ENCODE measurements around the gene TAS2R38. TPM values are rescaled to one million over a fixed set of nuclear protein-coding genes. Genes with fewer than 3 reads are reported as not detected.

Gene TAS2R38
- total and polyA plus RNA-seq, 2 experiments from 2014 or later, result 0.24 TPM; not detected in 1

GRCh38 chr7:142000244-142000643, 26.7 kb upstream of the TAS2R38 start:
- H3K9me3 Mint-ChIP-seq, result no peaks in the 10 kb centered on the region
- H4K20me1 ChIP-seq (replicated peaks; ENCODE audit: insufficient read depth), result no peaks in the 10 kb centered on the region
- no peaks in the 10 kb centered on the region for H3K36me3 Mint-ChIP-seq (ENCODE audit: low read depth)
- H3K4me1 Mint-ChIP-seq, result peaks cover 5% of the 10 kb centered on the region; the same call in 2 of the 3 replicates
- peaks cover 5% of the 10 kb centered on the region; the same call in 1 of the 2 replicates for H3K4me1 ChIP-seq (ENCODE audit: insufficient read depth)
- no peaks in the 10 kb centered on the region for H3K27me3 Mint-ChIP-seq (ENCODE audit: insufficient read depth, low read depth, poor library complexity)
- ATAC-seq (no peak), DNase-seq (ENCODE audit: low spot score) (no peak)
- no peak overlapping the region for H3K27ac ChIP-seq (ENCODE audit: low read depth)
- H3F3A ChIP-seq (replicated peaks; ENCODE audit: low read depth), result no peaks in the 10 kb centered on the region
- H3K36me3 ChIP-seq (ENCODE audit: insufficient read depth), result no peaks in the 10 kb centered on the region
- no peaks in the 10 kb centered on the region for H3K27me3 ChIP-seq (ENCODE audit: insufficient read depth)
- no peak overlapping the region for H3K27ac Mint-ChIP-seq
- H3K4me3 ChIP-seq, result no peak overlapping the region
- H3K4me2 ChIP-seq, result no peak overlapping the region
- H3K4me3 Mint-ChIP-seq, result no peak overlapping the region
- TF ChIP-seq, protein P1, sequence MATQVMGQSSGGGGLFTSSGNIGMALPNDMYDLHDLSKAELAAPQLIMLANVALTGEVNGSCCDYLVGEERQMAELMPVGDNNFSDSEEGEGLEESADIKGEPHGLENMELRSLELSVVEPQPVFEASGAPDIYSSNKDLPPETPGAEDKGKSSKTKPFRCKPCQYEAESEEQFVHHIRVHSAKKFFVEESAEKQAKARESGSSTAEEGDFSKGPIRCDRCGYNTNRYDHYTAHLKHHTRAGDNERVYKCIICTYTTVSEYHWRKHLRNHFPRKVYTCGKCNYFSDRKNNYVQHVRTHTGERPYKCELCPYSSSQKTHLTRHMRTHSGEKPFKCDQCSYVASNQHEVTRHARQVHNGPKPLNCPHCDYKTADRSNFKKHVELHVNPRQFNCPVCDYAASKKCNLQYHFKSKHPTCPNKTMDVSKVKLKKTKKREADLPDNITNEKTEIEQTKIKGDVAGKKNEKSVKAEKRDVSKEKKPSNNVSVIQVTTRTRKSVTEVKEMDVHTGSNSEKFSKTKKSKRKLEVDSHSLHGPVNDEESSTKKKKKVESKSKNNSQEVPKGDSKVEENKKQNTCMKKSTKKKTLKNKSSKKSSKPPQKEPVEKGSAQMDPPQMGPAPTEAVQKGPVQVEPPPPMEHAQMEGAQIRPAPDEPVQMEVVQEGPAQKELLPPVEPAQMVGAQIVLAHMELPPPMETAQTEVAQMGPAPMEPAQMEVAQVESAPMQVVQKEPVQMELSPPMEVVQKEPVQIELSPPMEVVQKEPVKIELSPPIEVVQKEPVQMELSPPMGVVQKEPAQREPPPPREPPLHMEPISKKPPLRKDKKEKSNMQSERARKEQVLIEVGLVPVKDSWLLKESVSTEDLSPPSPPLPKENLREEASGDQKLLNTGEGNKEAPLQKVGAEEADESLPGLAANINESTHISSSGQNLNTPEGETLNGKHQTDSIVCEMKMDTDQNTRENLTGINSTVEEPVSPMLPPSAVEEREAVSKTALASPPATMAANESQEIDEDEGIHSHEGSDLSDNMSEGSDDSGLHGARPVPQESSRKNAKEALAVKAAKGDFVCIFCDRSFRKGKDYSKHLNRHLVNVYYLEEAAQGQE (IDR thresholded peaks at IDR 0.05; ENCODE audit: unreplicated experiment), result no peak
- TF ChIP-seq POLR2AphosphoS5 (IDR thresholded peaks at IDR 0.05; ENCODE audit: low read depth), result no peak
- TF ChIP-seq ETS1 (IDR thresholded peaks at IDR 0.05), result no peak
- peaks cover 2% of the 10 kb centered on the region for H3K9me2 ChIP-seq (ENCODE audit: insufficient read depth)
- H2AFZ ChIP-seq, result no peak overlapping the region
- H3K79me2 ChIP-seq (replicated peaks; ENCODE audit: insufficient read depth), result no peaks in the 10 kb centered on the region

GRCh38 chr7:141999058-141999623, 25.6 kb upstream of the TAS2R38 start:
- no peak overlapping the region for H3K27ac ChIP-seq (ENCODE audit: low read depth)
- H3K27ac Mint-ChIP-seq, result no peak overlapping the region
- H3K79me2 ChIP-seq (replicated peaks; ENCODE audit: insufficient read depth), result no peaks in the 10 kb centered on the region
- no peaks in the 10 kb centered on the region for H3K9me3 Mint-ChIP-seq
- H3K4me2 ChIP-seq, result no peak overlapping the region
- ATAC-seq (no peak), DNase-seq (ENCODE audit: low spot score) (no peak)
- peaks cover 8% of the 10 kb centered on the region for H3K9me2 ChIP-seq (ENCODE audit: insufficient read depth)
- no peaks in the 10 kb centered on the region for H4K20me1 ChIP-seq (replicated peaks; ENCODE audit: insufficient read depth)
- H3K27me3 Mint-ChIP-seq (ENCODE audit: insufficient read depth, low read depth, poor library complexity), result peaks cover 2% of the 10 kb centered on the region
- H3K4me1 ChIP-seq (ENCODE audit: insufficient read depth), result peaks cover 5% of the 10 kb centered on the region; the same call in 1 of the 2 replicates
- H3F3A ChIP-seq (replicated peaks; ENCODE audit: low read depth), result no peaks in the 10 kb centered on the region
- H3K4me3 ChIP-seq, result no peak overlapping the region
- H3K4me1 Mint-ChIP-seq, result peaks cover 5% of the 10 kb centered on the region; the same call in 2 of the 3 replicates
- H3K4me3 Mint-ChIP-seq, result no peak overlapping the region
- H3K27me3 ChIP-seq (ENCODE audit: insufficient read depth), result no peaks in the 10 kb centered on the region
- H2AFZ ChIP-seq, result no peak overlapping the region
- H3K36me3 ChIP-seq (ENCODE audit: insufficient read depth), result no peaks in the 10 kb centered on the region
- H3K36me3 Mint-ChIP-seq (ENCODE audit: low read depth), result no peaks in the 10 kb centered on the region
- TF ChIP-seq, protein P1 (IDR thresholded peaks at IDR 0.05; ENCODE audit: unreplicated experiment), result no peak
- TF ChIP-seq EZH2phosphoT487 (IDR thresholded peaks at IDR 0.05; ENCODE audit: unreplicated experiment) (no peak), STAT1 (IDR thresholded peaks at IDR 0.05; ENCODE audit: unreplicated experiment) (no peak), ETS1 (IDR thresholded peaks at IDR 0.05) (no peak), JUNB (IDR thresholded peaks at IDR 0.05; ENCODE audit: unreplicated experiment) (no peak)
